ENCODE results near the gene TOPAZ1. TPM values are rescaled to one million over a fixed set of nuclear protein-coding genes. Genes with fewer than 3 reads are reported as not detected.

Gene TOPAZ1
- total and polyA plus RNA-seq, 2 of the 8 experiments (the other 6 are each of a cell fraction or from before 2014, with no cell fraction given): not detected

GRCh38 chr3:44223299-44223698 lies 18.4 kb upstream of the TOPAZ1 start:
- FAIRE-seq (no peak), DNase-seq (ENCODE audit: low read depth in 1 of 2, low spot score in 2 of 2) (no peak)
- Histone ChIP-seq H2AK5ac (ENCODE audit: low read depth, low read length) (no peak overlapping the region), H3K27me3 (replicated peaks in 1 of 4; ENCODE audit: control insufficient read depth in 3 of 4, extremely low read depth in 1 of 4, insufficient read depth in 3 of 4, low read length in 3 of 4) (no peaks in the 10 kb centered on the region), H3K23ac (ENCODE audit: insufficient read length) (no peak overlapping the region), H2BK120ac (replicated peaks; ENCODE audit: low read depth, low read length) (no peak overlapping the region), H4K91ac (replicated peaks; ENCODE audit: insufficient read length, low read length) (no peak overlapping the region), H3K14ac (ENCODE audit: insufficient read length) (no peak overlapping the region), H3K56ac (replicated peaks; ENCODE audit: insufficient read length, low read depth, low read length) (no peak overlapping the region), H3K4ac (replicated peaks; ENCODE audit: insufficient read length, low read depth, low read length) (no peak overlapping the region), H3K23me2 (ENCODE audit: low read depth, low read length) (no peaks in the 10 kb centered on the region), H3K36me3 (ENCODE audit: control insufficient read depth in 2 of 4, insufficient read depth in 4 of 4, low read length in 3 of 4) (no peaks in the 10 kb centered on the region), H4K8ac (ENCODE audit: extremely low read depth, insufficient read depth, low read length) (no peak overlapping the region), H3K9ac (replicated peaks in 1 of 4; ENCODE audit: extremely low read depth in 1 of 4, low read depth in 3 of 4, low read length in 3 of 4) (no peak overlapping the region), H3K27ac (ENCODE audit: low read depth, low read length) (no peak overlapping the region), H3K4me3 (ENCODE audit: extremely low read depth in 1 of 4, insufficient read depth in 2 of 4, low read depth in 3 of 4, low read length in 4 of 4) (no peak overlapping the region), H2BK20ac (ENCODE audit: low read length) (no peak overlapping the region), H3K79me2 (ENCODE audit: control insufficient read depth in 1 of 2, insufficient read depth in 2 of 2, low read length in 2 of 2) (no peaks in the 10 kb centered on the region), H4K20me1 (replicated peaks in 1 of 2; ENCODE audit: control insufficient read depth in 1 of 2, insufficient read depth in 2 of 2, low read length in 2 of 2) (no peaks in the 10 kb centered on the region), H3K79me1 (ENCODE audit: low read depth, low read length) (no peaks in the 10 kb centered on the region), H2BK15ac (ENCODE audit: low read length) (no peak overlapping the region), H4K5ac (ENCODE audit: insufficient read length, low read depth, low read length) (no peak overlapping the region), H3K4me2 (ENCODE audit: insufficient read depth in 1 of 2, low read depth in 2 of 2, low read length in 2 of 2) (no peak overlapping the region), H3K9me3 (ENCODE audit: insufficient read depth in 2 of 2, low read depth in 1 of 2, low read length in 1 of 2) (no peaks in the 10 kb centered on the region), H3K4me1 (replicated peaks in 1 of 4; ENCODE audit: control insufficient read depth in 3 of 4, insufficient read depth in 4 of 4, low read length in 3 of 4) (no peaks in the 10 kb centered on the region), H2BK12ac (ENCODE audit: low read depth, low read length) (no peak overlapping the region), H3K18ac (ENCODE audit: extremely low read depth, low read length) (no peak overlapping the region), H2BK5ac (ENCODE audit: low read depth, low read length) (no peak overlapping the region), H2AFZ (ENCODE audit: low read length) (no peak overlapping the region)
- POLR2A ChIA-PET (ENCODE audit: partially characterized antibody): no interaction called here
- WGBS, 2 experiments (ENCODE audit: extremely low coverage in 1 of 2, insufficient coverage in 1 of 2, insufficient read length in 1 of 2, insufficient replicate concordance in 2 of 2, low coverage in 1 of 2, low lambda C conversion rate in 2 of 2, missing lambda C conversion rate in 1 of 2): 93% methylated on average over 5 of the region's 5 CpGs; no CpG with 5 or more reads in 1 of the 2 experiments
- CTCF ChIA-PET (ENCODE audit: partially characterized antibody): interaction anchor here (5.3 kb wide), 1 partner anchor 13 kb away, joined by 32 read pairs; no protein-coding TSS in a partner anchor
- TF ChIP-seq BACH1 (IDR thresholded peaks at IDR 0.05; ENCODE audit: low read length): 0 out of 2 replicates have a peak, but pooled peaks have one; percentile 9

Measured in H1 (cell line).